NCI-H748 treated with DMSO at 0.1 percent for 48 hours (cell line): ENCODE data around the gene MIA3.
A peak's percentile ranks its signal among the peaks of the same experiment; 100 is the strongest.
"Not testable (repeated sequence)": the region's sequence is repeated elsewhere in the genome, so short reads cannot be mapped to it uniquely, and the experiment has no call there.

Source experiments
- DNase-seq: peaks from one replicate; lab custom pipeline; 2025; lab: John Stamatoyannopoulos, UW

Gene MIA3

GRCh38 chr1:222663431-222663934 is 45.6 kb downstream of the MIA3 start:
- DNase-seq, result no peak

DNA sequence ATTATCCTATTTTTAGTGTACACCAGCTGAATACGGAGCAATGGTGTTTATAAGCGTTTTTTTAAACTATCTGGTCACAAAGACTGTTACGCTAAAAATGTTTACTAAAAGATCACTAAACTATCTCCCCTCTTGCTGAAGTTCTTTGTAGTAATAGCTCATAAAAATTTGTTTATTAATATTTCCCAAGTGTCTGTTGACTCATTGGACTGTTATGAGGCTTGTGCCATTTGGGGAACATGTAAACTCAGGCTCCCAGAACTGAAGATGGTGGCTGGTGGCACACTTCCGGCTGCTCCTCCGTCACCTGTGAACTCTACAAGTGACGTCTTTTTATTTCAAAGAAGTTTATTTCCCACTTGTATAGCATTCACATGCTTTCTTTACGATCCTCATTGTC is 48.1 kb downstream of the MIA3 start:
- no peak for DNase-seq

DNA sequence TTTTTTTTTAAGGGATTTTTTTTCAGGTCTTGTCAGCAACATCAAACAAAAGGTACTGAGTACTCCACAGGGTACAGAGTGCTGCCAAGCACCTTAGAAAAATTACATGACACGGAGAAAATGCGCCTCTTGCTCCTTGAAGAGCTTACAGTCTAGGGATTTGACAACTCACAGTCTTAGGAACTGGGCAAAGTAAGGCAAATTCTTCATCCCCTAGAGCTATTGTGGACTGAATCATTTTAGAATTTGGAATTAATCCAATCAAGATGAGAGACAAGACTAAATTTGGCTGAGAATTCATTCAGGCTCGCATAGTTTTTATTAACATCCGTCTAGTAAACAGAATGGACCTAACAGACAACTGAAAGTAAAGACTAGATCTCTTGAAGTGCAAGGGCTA is 50.3 kb downstream of the MIA3 start:
- not testable (repeated sequence) for DNase-seq

DNA sequence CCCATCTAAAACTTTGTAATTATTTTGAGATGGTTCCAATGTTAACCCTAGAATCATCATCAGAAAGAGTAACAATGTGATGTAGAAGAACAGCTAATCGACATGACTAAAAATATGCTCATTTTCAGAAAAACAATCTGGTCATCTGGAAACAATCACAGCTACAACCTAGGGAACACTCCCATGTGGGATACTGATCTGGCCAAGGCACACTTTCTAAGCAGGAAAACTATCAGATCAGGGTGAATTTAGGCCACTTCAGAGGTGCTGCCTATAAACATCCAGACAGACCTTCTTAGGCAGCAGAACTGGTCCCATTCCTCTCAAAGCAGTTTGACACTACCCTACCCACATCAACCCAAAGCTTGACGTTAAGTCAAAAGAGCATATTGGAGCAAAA is 51.2 kb downstream of the MIA3 start:
- DNase-seq, result not testable (repeated sequence)

DNA sequence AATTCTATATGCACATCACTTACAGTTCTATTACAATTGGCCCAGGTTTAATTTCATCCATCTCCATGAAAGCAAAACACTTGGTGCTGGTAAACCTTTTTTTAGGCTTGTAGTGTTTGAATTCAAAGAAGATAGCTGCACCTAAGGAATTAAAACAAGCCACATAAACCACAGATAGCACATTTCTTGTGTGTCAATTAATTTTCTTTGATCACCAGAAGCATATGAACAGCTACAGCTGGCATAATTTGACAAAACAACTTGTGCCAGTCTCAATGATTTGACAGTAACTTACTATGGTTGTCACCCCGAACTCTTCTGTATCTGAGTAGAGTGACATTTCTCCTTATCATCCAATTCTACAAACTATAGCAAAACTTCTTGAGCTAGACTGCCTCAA is 52.2 kb downstream of the MIA3 start:
- no peak for DNase-seq

DNA sequence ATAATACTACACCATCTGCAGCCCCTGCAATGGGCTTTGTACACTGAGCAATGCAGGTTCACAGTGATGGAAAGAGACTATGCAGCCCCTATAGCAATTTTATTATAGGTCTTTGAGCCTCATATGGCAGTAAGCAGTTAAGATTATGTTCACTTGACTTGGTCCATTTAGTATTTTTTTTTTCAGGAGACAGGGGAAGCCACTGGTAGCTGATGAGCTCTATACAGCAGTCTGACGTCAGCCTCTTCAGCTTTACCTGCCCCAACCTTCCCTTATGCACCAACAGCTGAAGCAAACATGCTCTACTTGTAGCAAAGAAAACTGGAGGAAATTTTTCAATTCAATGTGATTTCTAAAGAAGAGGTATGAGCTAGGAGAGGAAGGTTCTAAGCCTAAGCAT is 62.2 kb downstream of the MIA3 start:
- DNase-seq, result no peak

- no peak for DNase-seq
Measured at GRCh38 chr1:222691016-222691415, 73.1 kb downstream of the MIA3 start.

GRCh38 chr1:222694927-222695326 is 77.0 kb downstream of the MIA3 start:
- no peak for DNase-seq

GRCh38 chr1:222696741-222697140 is 78.8 kb downstream of the MIA3 start:
- DNase-seq, result no peak

DNA sequence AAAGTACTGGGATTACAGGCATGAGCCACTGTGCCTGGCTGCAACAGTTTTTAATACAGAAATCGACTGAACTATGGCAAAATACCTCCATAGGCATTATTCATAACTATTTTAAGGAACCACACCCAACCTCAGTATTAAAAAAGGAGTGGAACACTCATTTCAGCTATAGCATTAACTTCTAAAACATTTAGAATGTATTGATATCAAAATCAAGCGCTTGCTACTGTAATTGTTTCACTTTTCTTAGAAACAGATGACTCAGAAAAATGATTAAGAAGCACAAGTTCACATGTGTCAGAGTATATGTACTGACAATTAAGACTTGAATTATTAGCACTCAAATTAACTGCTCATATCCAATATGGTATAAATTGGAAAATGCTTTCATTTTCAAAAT is 79.3 kb downstream of the MIA3 start:
- no peak for DNase-seq

- DNase-seq, result no peak
Measured at GRCh38 chr1:222697826-222698225, 79.9 kb downstream of the MIA3 start.

GRCh38 chr1:222702210-222702609 is 84.3 kb downstream of the MIA3 start:
- DNase-seq, result no peak

GRCh38 chr1:222704260-222704659 is 86.4 kb downstream of the MIA3 start:
- DNase-seq, result no peak

DNA sequence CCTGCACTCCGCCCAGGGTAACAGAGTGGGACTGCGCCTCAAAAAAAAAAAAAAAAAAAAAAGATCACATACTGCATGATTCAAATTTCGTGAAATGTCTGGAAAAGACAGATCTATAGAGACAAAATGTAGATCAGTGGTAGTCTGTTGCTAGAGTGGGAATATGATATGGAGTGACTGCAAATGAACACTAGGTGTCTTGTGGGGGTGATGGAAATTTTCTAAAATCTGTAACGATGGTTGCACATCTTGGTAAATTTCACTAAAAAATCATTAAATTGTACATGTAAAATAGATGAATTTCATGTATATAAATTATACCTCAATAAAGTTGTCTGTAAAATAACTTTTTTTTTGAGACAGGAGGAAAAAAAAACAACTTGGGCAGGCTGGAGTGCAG is 88.9 kb downstream of the MIA3 start:
- DNase-seq, result no peak

DNA sequence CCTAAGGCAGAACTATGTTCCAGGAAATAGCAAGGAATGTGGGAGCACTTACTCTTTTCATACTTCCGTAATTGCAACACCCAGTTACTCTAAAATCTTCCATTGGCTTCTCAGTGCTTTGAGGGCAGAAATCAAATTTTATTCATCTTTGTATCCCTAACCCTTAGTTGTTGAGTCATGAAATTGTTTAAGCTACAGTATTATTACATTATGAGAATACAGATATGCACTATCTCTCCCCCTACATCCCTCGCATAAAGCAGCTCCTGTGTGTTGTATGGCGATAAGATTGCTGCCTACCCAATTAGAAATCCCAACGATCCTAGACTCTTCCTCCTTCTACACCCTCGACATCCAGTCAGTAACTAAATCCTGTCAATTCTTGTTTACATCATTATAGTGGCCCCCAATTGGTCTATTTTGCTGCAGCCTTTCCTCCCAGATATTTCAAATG is 91.8 kb downstream of the MIA3 start:
- DNase-seq, result no peak

GRCh38 chr1:222711319-222712252 is 93.7 kb downstream of the MIA3 start:
- DNase-seq, result peak; percentile 59

GRCh38 chr1:222712253-222713090 is 94.6 kb downstream of the MIA3 start, which contains the start of the genes AIDA and BROX:
Gene AIDA, minus strand, starts transcription at chr1:222712491. Its CDS starts 174 bp downstream, at chr1:222712317.
Gene BROX, plus strand, starts transcription at chr1:222712564. Its CDS starts 3,136 bp downstream, at chr1:222715700.
- DNase-seq, result peak; percentile 62

DNA sequence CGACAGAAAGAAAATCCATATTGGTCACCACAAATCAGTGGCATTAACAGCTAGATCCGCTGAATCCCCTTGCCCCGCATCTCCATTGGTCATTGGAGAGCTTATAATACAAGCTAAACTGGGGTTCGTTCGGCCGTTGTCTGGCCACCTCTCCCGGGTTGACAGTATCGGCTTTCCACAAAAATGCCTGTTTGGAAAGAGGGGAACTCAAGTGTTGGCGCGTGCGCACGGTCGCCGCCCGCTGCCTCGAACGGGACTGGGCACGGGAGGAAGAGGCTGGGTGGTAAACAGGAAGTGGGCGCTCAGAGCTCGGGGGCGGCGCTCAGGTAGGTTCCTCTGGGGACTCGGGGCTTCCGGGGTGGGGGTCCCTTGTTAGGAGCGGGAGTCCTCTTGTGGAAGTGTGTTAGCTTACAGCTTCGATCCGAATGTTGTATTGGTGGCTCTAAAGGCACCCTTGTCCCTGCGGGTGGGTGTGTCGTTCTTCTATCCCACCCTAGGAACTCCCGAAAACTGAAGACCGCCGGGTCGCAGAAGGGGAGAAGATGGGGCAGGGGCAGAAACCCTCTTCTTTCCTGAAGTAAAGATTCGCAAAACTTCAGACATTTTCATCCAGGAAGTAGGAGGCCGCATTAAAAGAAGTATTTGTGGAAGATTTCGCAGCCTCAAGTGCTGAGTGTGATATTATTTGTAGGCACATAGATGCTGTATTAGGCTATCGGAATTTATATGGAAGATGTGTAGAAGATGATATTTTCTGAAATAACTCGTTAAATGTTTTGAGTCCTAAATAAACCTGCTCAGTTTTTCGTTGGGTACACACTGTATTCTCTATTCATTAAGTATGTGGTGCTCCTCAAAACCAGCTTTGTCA is 95.4 kb downstream of the MIA3 start:
- peak; percentile 77 for DNase-seq

- DNase-seq, result no peak
Measured at GRCh38 chr1:222716393-222716792, 98.5 kb downstream of the MIA3 start.
